HepG2 (cell line): ENCODE results near the gene SF3B6. TPM values are rescaled to one million over a fixed set of nuclear protein-coding genes. Genes with fewer than 3 reads are reported as not detected.

ENCODE experiments used
- ATAC-seq: fragments of 200-7000 bp; cut with Tn5 transposase; 3 replicates; pipeline ENCODE4 v1.9.1; 2020; ENCODE audit warnings: mild to moderate bottlenecking, moderate library complexity
- BruUV-seq: library from RNA; stranded (reverse); fragments of 400-500 nt; replicated peaks from 2 replicates; lab custom pipeline; 2021; lab: Mats Ljungman, UMichigan
- CTCF ChIA-PET: fragments of 300-600 bp; formaldehyde crosslinking; extraction: SDS; loops from one replicate; lab custom pipeline; 2021; ENCODE audit warnings: low total read pairs, inconsistent platforms, low intra/inter-chr PET ratio; lab: Yijun Ruan, JAX
- POLR2A ChIA-PET: fragments of 350-600 bp; sonication (Branson Sonifier 250); formaldehyde crosslinking; loops from one replicate; lab custom pipeline; 2020; ENCODE audit warnings: antibody characterized with exemption, inconsistent platforms; lab: Yijun Ruan, JAX
- DNase-seq: peaks from one replicate; pipeline ENCODE4 v3.0.0-alpha.2; 2015; ENCODE audit warnings: low spot score
- FAIRE-seq: peaks from 3 replicates; lab custom pipeline; 2011; peaks lifted over from hg19 to GRCh38; lab: Jason Lieb, UNC
- H2AFZ ChIP-seq: one replicate; pipeline ENCODE4 v1.6.1; 2011; ENCODE audit warnings: low read length, inconsistent platforms
- H3K27ac ChIP-seq: fragments of 300-600 bp; 3 replicates; pipeline ENCODE4 v1.8.0; 2011; ENCODE audit warnings: mixed run types, mild to moderate bottlenecking, mixed read lengths, low read length, inconsistent platforms; ENCODE audit not compliant: insufficient read depth; ENCODE audit errors: extremely low read length
- H3K27me3 ChIP-seq, 2 experiments: fragments of 200-600 bp in 1 of 2; 2 replicates in 1 of 2; 3 replicates in 1 of 2; pipeline versions ENCODE4 v1.6.0 to v1.8.0; 2011; ENCODE audit warnings: low read length in 2 of 2, mild to moderate bottlenecking in 2 of 2, moderate library complexity in 2 of 2, inconsistent platforms in 1 of 2; ENCODE audit not compliant: insufficient read depth in 2 of 2, control insufficient read depth in 1 of 2
- H3K36me3 ChIP-seq, 2 experiments: fragments of 200-600 bp in 1 of 2; replicated peaks in 1 of 2; 2 replicates in 1 of 2; 3 replicates in 1 of 2; pipeline versions ENCODE4 v1.5.1 to v1.8.0; 2011; ENCODE audit warnings: low read length in 2 of 2, inconsistent platforms in 1 of 2; ENCODE audit not compliant: insufficient read depth in 2 of 2, control insufficient read depth in 1 of 2
- H3K4me1 ChIP-seq: 2 replicates; pipeline ENCODE4 v1.5.1; 2012; ENCODE audit warnings: low read length, inconsistent platforms; ENCODE audit not compliant: insufficient read depth
- H3K4me2 ChIP-seq: 2 replicates; pipeline ENCODE4 v1.6.0; 2011; ENCODE audit warnings: low read depth, low read length, inconsistent platforms
- H3K4me3 ChIP-seq, 3 experiments: fragments of 200-600 bp in 1 of 3; sonication (generic), shearing (Covaris generic) in 1 of 3; replicated peaks in 1 of 3; 2 replicates each; pipeline ENCODE4 v1.5.1; 2011 to 2016; ENCODE audit warnings: low read length in 3 of 3, inconsistent platforms in 2 of 3, low read depth in 2 of 3, mild to moderate bottlenecking in 2 of 3, control low read depth in 1 of 3, mixed read lengths in 1 of 3; ENCODE audit not compliant: insufficient read depth in 1 of 3
- H3K79me2 ChIP-seq: one replicate; pipeline ENCODE4 v1.6.1; 2011; ENCODE audit warnings: low read length, inconsistent platforms; ENCODE audit not compliant: insufficient read depth
- H3K9ac ChIP-seq: 2 replicates; pipeline ENCODE4 v1.6.0; 2011; ENCODE audit warnings: mild to moderate bottlenecking, low read depth, low read length, inconsistent platforms; ENCODE audit not compliant: insufficient read depth
- H3K9me3 ChIP-seq: 2 replicates; pipeline ENCODE4 v1.5.1; 2012; ENCODE audit warnings: mild to moderate bottlenecking, low read length
- H4K20me1 ChIP-seq: 2 replicates; pipeline ENCODE4 v1.6.0; 2011; ENCODE audit warnings: inconsistent platforms, mild to moderate bottlenecking, low read length, moderate library complexity; ENCODE audit not compliant: insufficient read depth
- ARNT ChIP-seq: fragments of 450-650 bp; IDR thresholded peaks from 2 replicates; pipeline ENCODE4 v1.6.1; 2017
- FOXA1 ChIP-seq, 2 experiments: fragments of 450-650 bp in 1 of 2; sonication (generic) in 1 of 2; formaldehyde crosslinking in 1 of 2; IDR thresholded peaks; 2 replicates each; pipeline versions ENCODE4 v1.4.0 to v1.6.1; 2016 to 2020; ENCODE audit warnings: missing genetic modification reagents in 1 of 2
- GMEB1 ChIP-seq: sonication (generic); formaldehyde crosslinking; IDR thresholded peaks from 2 replicates; pipeline ENCODE4 v1.5.1; 2020; ENCODE audit warnings: missing genetic modification reagents, mild to moderate bottlenecking, borderline replicate concordance
- MXD4 ChIP-seq: IDR thresholded peaks from 2 replicates; pipeline ENCODE4 v1.6.1; 2016; ENCODE audit warnings: mild to moderate bottlenecking, missing biosample characterization, missing genetic modification reagents
- POLR2AphosphoS5 ChIP-seq: IDR thresholded peaks from 2 replicates; pipeline ENCODE4 v1.6.1; 2012; ENCODE audit warnings: low read depth, low read length
- RFX1 ChIP-seq: fragments of 450-650 bp; IDR thresholded peaks from 2 replicates; pipeline ENCODE4 v1.6.1; 2017
- RNF219 ChIP-seq: sonication (generic); formaldehyde crosslinking; IDR thresholded peaks from 2 replicates; pipeline ENCODE4 v1.5.0; 2020; ENCODE audit warnings: mild to moderate bottlenecking, missing genetic modification reagents
- SP2 ChIP-seq: sonication (generic); formaldehyde crosslinking; IDR thresholded peaks from 2 replicates; pipeline ENCODE4 v1.5.1; 2020; ENCODE audit warnings: mild to moderate bottlenecking, missing genetic modification reagents
- ZFX ChIP-seq: sonication (generic); formaldehyde crosslinking; IDR thresholded peaks from 2 replicates; pipeline ENCODE4 v1.4.0; 2020; ENCODE audit warnings: mild to moderate bottlenecking, low read depth, missing genetic modification reagents, moderate library complexity
- ZNF235 ChIP-seq: sonication (generic); formaldehyde crosslinking; IDR thresholded peaks from 2 replicates; pipeline ENCODE4 v1.8.1; 2023; ENCODE audit warnings: mild to moderate bottlenecking, missing genetic modification reagents, borderline replicate concordance
- ZNF280D ChIP-seq: sonication (generic); formaldehyde crosslinking; IDR thresholded peaks from 2 replicates; pipeline ENCODE4 v1.5.1; 2020; ENCODE audit warnings: mild to moderate bottlenecking, missing genetic modification reagents
- ZNF484 ChIP-seq: sonication (generic); formaldehyde crosslinking; IDR thresholded peaks from 2 replicates; pipeline ENCODE4 v1.5.1; 2020; ENCODE audit warnings: mild to moderate bottlenecking, low read depth, missing genetic modification reagents, borderline replicate concordance
- WGBS: methylation state at CpG from one replicate; pipeline ENCODE4 v1.1.6; 2017; ENCODE audit warnings: low lambda C conversion rate; 5-methylcytosine and 5-hydroxymethylcytosine counted together
- in situ Hi-C: cut with HindIII; loops from 2 replicates; pipeline ENCODE4 v1.10.0; 2017; ENCODE audit warnings: low pct_unique_long_range_greater_than_20kb; ENCODE audit not compliant: extremely low pct_ligation_motif_present
- intact Hi-C: fragments of 100-400 bp; cut with micrococcal nuclease; formaldehyde crosslinking; loops from one replicate; pipeline ENCODE4 v1.10.0; 2022; ENCODE audit not compliant: unreplicated experiment
- polyA plus RNA-seq, 8 experiments: library from polyadenylated mRNA; depleted of rRNA in 3 of 8; stranded (reverse) in 7 of 8; unstranded in 1 of 8; fragments of >200 nt; fragmentation: Illumina TruSeq in 4 of 8; extraction: Trizol in 4 of 8; gene quantifications; 2 replicates each; pipeline versions ENCODE4 v1.2.1 to v1.2.3, GENCODE V29; 2011 to 2016; ENCODE audit warnings: low read depth in 4 of 8, missing spikeins in 1 of 8, mixed read lengths in 1 of 8; ENCODE audit not compliant: insufficient read depth in 1 of 8
- total RNA-seq, 5 experiments: library from RNA; depleted of rRNA; stranded (reverse); fragments of >200 nt; fragmentation: Illumina TruSeq; extraction: Trizol; gene quantifications; 2 replicates each; pipeline ENCODE4 v1.2.3, GENCODE V29; 2016; ENCODE audit warnings: low read depth in 1 of 5

Gene SF3B6
- total and polyA plus RNA-seq, 2 of the 13 experiments (the other 11 are each of a cell fraction or from before 2014, with no cell fraction given), result 177 to 182 TPM

GRCh38 chr2:24019729-24020128, 56.4 kb downstream of the SF3B6 start:
- ATAC-seq, result no peak
- TF ChIP-seq ARNT, result no peak
- Histone ChIP-seq H3K4me3 (no peak overlapping the region), H3K9ac (no peak overlapping the region), H4K20me1 (no peaks in the 10 kb centered on the region), H3K27me3 (no peaks in the 10 kb centered on the region), H3K79me2 (no peaks in the 10 kb centered on the region), H3K4me1 (peaks cover 60% of the 10 kb centered on the region), H3K4me2 (no peak overlapping the region), H3K27ac (no peak overlapping the region), H2AFZ (no peak overlapping the region), H3K9me3 (no peaks in the 10 kb centered on the region), H3K36me3 (peaks cover 1 to 5% of the 10 kb centered on the region in 2 experiments; a peak in 2 of 5 replicates)
- WGBS, result 87% methylated on average over 5 of the region's 5 CpGs
- BruUV-seq, result no TSS peak
- ChIA-PET POLR2A (interaction anchor here (1.2 kb wide), 1 partner anchor 64 kb away, joined by 4 read pairs; no protein-coding TSS in a partner anchor), CTCF (no interaction called here)
- no peak for DNase-seq
- in situ Hi-C loops (loop anchor here (5.0 to 10.0 kb wide), 2 partner anchors 43 to 145 kb away; no protein-coding TSS in a partner anchor), intact Hi-C loops (no loop called here)
- FAIRE-seq, result no peak

GRCh38 chr2:24018241-24018640, 57.9 kb downstream of the SF3B6 start:
- Histone ChIP-seq H3K9ac (no peak overlapping the region), H3K4me3 (no peak overlapping the region), H3K4me2 (no peak overlapping the region), H2AFZ (no peak overlapping the region), H3K79me2 (no peaks in the 10 kb centered on the region), H3K9me3 (no peaks in the 10 kb centered on the region), H3K36me3 (no peaks in the 10 kb centered on the region; a peak in 1 of 5 replicates), H4K20me1 (no peaks in the 10 kb centered on the region), H3K27me3 (no peaks in the 10 kb centered on the region), H3K4me1 (peaks cover 54% of the 10 kb centered on the region), H3K27ac (no peak overlapping the region)
- WGBS, result 78% methylated on average over 9 of the region's 9 CpGs
- in situ Hi-C loops (no loop called here), intact Hi-C loops (no loop called here)
- CTCF ChIA-PET, result no interaction called here
- POLR2A ChIA-PET, result no interaction called here
- DNase-seq (no peak), ATAC-seq (no peak), FAIRE-seq (no peak)
- BruUV-seq, result no TSS peak
- TF ChIP-seq RNF219 (CRISPR knock-in tag), result no peak
- TF ChIP-seq ZNF280D, result no peak
- no peak for TF ChIP-seq RFX1
- TF ChIP-seq ZNF484 (CRISPR knock-in tag), result no peak
- TF ChIP-seq FOXA1 (IDR thresholded peaks at IDR 0.05), result no peak
- no peak for TF ChIP-seq FOXA1 (CRISPR knock-in tag; IDR thresholded peaks at IDR 0.05)
- TF ChIP-seq SP2 (CRISPR knock-in tag), result no peak
- TF ChIP-seq POLR2AphosphoS5, result no peak
- TF ChIP-seq MXD4 (CRISPR knock-in tag), result no peak
- TF ChIP-seq ZNF235 (CRISPR knock-in tag), result no peak
- no peak for TF ChIP-seq ZFX (CRISPR knock-in tag)
- no peak for TF ChIP-seq GMEB1
